SK-N-SH (cell line): ENCODE data around the gene AGRN. TPM values are rescaled to one million over a fixed set of nuclear protein-coding genes. Genes with fewer than 3 reads are reported as not detected.

Experiments used
- CTCF ChIA-PET: fragments of 300-600, 350-600 bp; formaldehyde crosslinking; extraction: SDS; loops from one replicate; lab custom pipeline; 2021; lab: Yijun Ruan, JAX
- POLR2A ChIA-PET: fragments of 350-600 bp; sonication (Branson Sonifier 250); formaldehyde crosslinking; extraction: SDS; loops from one replicate; lab custom pipeline; 2020; ENCODE audit warnings: antibody characterized with exemption, inconsistent platforms; lab: Yijun Ruan, JAX
- DNase-seq: peaks from one replicate; pipeline ENCODE4 v3.0.0; 2012
- H2AFZ ChIP-seq: fragments of 200-600 bp; sonication (generic); 2 replicates; pipeline ENCODE4 v1.8.1; 2016; ENCODE audit warnings: antibody characterized with exemption, mild to moderate bottlenecking, low read depth
- H3F3A ChIP-seq: fragments of 200-600 bp; sonication (generic); replicated peaks from 2 replicates; pipeline ENCODE3; 2016; ENCODE audit warnings: antibody characterized with exemption, mild to moderate bottlenecking; ENCODE audit not compliant: insufficient read depth
- H3K27ac ChIP-seq, 2 experiments: fragments of 200-500 bp in 1 of 2; fragments of 200-600 bp in 1 of 2; sonication (Bioruptor generic) in 1 of 2; sonication (generic), shearing (Covaris generic) in 1 of 2; 2 replicates each; pipeline versions ENCODE4 v1.5.1 to v1.6.1; 2014 to 2016; ENCODE audit warnings: low read depth in 2 of 2, inconsistent platforms in 1 of 2, low read length in 1 of 2, mild to moderate bottlenecking in 1 of 2, mixed read lengths in 1 of 2
- H3K27me3 ChIP-seq: fragments of 200-600 bp; sonication (generic), shearing (Covaris generic); 2 replicates; pipeline ENCODE4 v1.6.1; 2016; ENCODE audit warnings: mixed run types; ENCODE audit not compliant: insufficient read depth
- H3K36me3 ChIP-seq, 2 experiments: fragments of 200-500 bp in 1 of 2; fragments of 200-600 bp in 1 of 2; sonication (Bioruptor generic) in 1 of 2; sonication (generic) in 1 of 2; replicated peaks in 1 of 2; 2 replicates each; pipeline versions ENCODE3 to v1.5.1; 2014 to 2016; ENCODE audit warnings: low read length in 1 of 2, mild to moderate bottlenecking in 1 of 2; ENCODE audit not compliant: insufficient read depth in 2 of 2, control insufficient read depth in 1 of 2
- H3K4me1 ChIP-seq, 2 experiments: fragments of 200-500 bp in 1 of 2; fragments of 200-600 bp in 1 of 2; sonication (Bioruptor generic) in 1 of 2; sonication (generic), shearing (Covaris generic) in 1 of 2; 2 replicates each; pipeline versions ENCODE4 v1.5.1 to v1.6.1; 2014 to 2016; ENCODE audit warnings: low read depth in 1 of 2, low read length in 1 of 2, mixed run types in 1 of 2; ENCODE audit not compliant: insufficient read depth in 2 of 2, control insufficient read depth in 1 of 2
- H3K4me2 ChIP-seq: fragments of 200-600 bp; sonication (generic), shearing (Covaris generic); 2 replicates; pipeline ENCODE4 v1.6.1; 2017; ENCODE audit warnings: mixed run types
- H3K4me3 ChIP-seq, 2 experiments: fragments of 200-500 bp in 1 of 2; fragments of 200-600 bp in 1 of 2; sonication (Bioruptor generic) in 1 of 2; sonication (generic), shearing (Covaris generic) in 1 of 2; 2 replicates each; pipeline versions ENCODE4 v1.5.1 to v1.8.1; 2014 to 2016; ENCODE audit warnings: low read depth in 2 of 2, inconsistent platforms in 1 of 2, low read length in 1 of 2, mild to moderate bottlenecking in 1 of 2, mixed read lengths in 1 of 2, moderate library complexity in 1 of 2
- H3K79me2 ChIP-seq: fragments of 200-600 bp; sonication (generic); 2 replicates; pipeline ENCODE4 v1.8.1; 2017; ENCODE audit warnings: mild to moderate bottlenecking; ENCODE audit not compliant: insufficient read depth
- H3K9ac ChIP-seq: fragments of 200-600 bp; sonication (generic); 2 replicates; pipeline ENCODE4 v1.6.1; 2017; ENCODE audit warnings: mixed run types
- H3K9me2 ChIP-seq: fragments of 200-600 bp; sonication (generic); 2 replicates; pipeline ENCODE4 v1.6.1; 2017; ENCODE audit warnings: mixed run types
- H3K9me3 ChIP-seq: fragments of 200-600 bp; sonication (generic); 2 replicates; pipeline ENCODE4 v1.6.1; 2017; ENCODE audit warnings: mixed run types, mild to moderate bottlenecking, moderate library complexity
- H4K20me1 ChIP-seq: fragments of 200-600 bp; sonication (generic); 2 replicates; pipeline ENCODE4 v1.6.1; 2017; ENCODE audit warnings: mild to moderate bottlenecking, mixed run types; ENCODE audit not compliant: insufficient read depth
- EP300 ChIP-seq, 2 experiments: IDR thresholded peaks; 2 replicates each; pipeline versions ENCODE4 v1.4.0 to v1.6.1; 2012; ENCODE audit warnings: borderline replicate concordance in 1 of 2, low read depth in 1 of 2, low read length in 1 of 2
- JUND ChIP-seq: IDR thresholded peaks from 2 replicates; pipeline ENCODE4 v1.4.0; 2012
- MEF2A ChIP-seq: IDR thresholded peaks from 2 replicates; pipeline ENCODE4 v1.4.0; 2012; ENCODE audit warnings: low read depth, borderline replicate concordance
- MXI1 ChIP-seq: IDR thresholded peaks from 2 replicates; pipeline ENCODE4 v1.6.1; 2012; ENCODE audit warnings: mild to moderate bottlenecking, low read depth, low read length, improper control_type of control experiment
- NFIC ChIP-seq: IDR thresholded peaks from 2 replicates; pipeline ENCODE4 v1.4.0; 2012; ENCODE audit warnings: borderline replicate concordance
- NRF1 ChIP-seq: IDR thresholded peaks from 2 replicates; pipeline ENCODE4 v1.6.1; 2012; ENCODE audit warnings: low read depth, mild to moderate bottlenecking, low read length
- RAD21 ChIP-seq: IDR thresholded peaks from 2 replicates; pipeline ENCODE4 v1.6.1; 2012; ENCODE audit warnings: mild to moderate bottlenecking, low read length
- YY1 ChIP-seq: IDR thresholded peaks from 2 replicates; pipeline ENCODE4 v1.4.0; 2012; ENCODE audit warnings: low read depth, mild to moderate bottlenecking
- WGBS: methylation state at CpG from one replicate; pipeline ENCODE4 v1.1.6; 2017; ENCODE audit warnings: low lambda C conversion rate; 5-methylcytosine and 5-hydroxymethylcytosine counted together
- polyA plus RNA-seq, 3 experiments: library from polyadenylated mRNA; depleted of rRNA; stranded (reverse); fragments of >200 nt; gene quantifications; 2 replicates each; pipeline ENCODE4 v1.2.3, GENCODE V29; 2012
- TF ChIP-seq, protein P1 (sequence below): IDR thresholded peaks from 2 replicates; pipeline ENCODE4 v1.6.1; 2012; ENCODE audit warnings: mild to moderate bottlenecking, low read depth, low read length, moderate library complexity
- TF ChIP-seq, protein P2 (sequence below): IDR thresholded peaks from 2 replicates; pipeline ENCODE4 v1.4.0; 2012; ENCODE audit warnings: low read depth, borderline replicate concordance

The AGRN gene
- polyA plus RNA-seq, 1 of the 3 experiments (the other 2 are of a cell fraction): 31.6 TPM

DNA sequence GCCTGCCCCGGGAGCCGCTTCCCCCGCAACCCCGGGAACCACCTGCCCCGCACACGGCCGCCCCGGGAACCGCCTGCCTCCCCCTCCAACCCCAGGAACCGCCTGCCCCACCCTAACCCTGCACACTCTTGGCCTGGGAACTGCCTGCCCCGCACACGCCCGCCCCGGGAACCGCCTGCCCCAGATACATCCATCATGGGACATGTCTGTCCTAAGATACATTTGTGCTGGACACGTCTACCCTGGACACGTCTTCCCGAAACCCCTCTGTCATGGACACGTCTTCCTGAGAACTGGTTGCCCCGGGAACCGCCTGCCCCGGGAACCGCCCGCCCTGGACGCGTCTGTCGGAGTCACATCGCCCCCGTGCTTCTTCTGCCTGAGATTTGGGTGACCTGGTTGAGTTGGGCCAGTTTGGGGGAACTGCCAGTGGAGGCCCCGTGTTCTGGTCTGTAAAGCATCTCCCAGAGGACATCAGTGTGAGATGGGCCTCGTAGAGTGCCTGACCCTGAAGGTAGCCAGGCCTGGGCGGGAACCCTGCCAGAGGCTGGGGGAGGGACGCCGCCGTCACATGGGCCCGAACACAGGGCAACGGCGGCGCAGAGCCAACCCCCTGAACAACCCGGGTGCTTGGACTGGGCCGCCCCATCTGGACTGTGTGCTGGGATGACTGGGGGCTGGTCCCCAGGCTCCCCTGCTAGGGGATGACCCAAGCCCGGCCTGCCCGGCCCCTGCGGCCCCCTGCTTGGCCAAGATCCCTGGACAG is 41.7 kb upstream of the AGRN start:
- no peak overlapping the region for H3K4me2 ChIP-seq
- H3K27me3 ChIP-seq: no peaks in the 10 kb centered on the region
- H3K4me3 ChIP-seq: 0 out of 4 replicates have a peak overlapping the region, but pooled peaks of 1 of the 2 experiments have one; percentile 1
- H3K27ac ChIP-seq: no peak overlapping the region
- WGBS: 30% methylated on average over 12 of the region's 44 CpGs
- peak; percentile 67 for DNase-seq
- H4K20me1 ChIP-seq: no peaks in the 10 kb centered on the region
- H3K4me1 ChIP-seq: peaks cover 0 to 21% of the 10 kb centered on the region in 2 experiments; a peak in 1 of 4 replicates
- ChIA-PET CTCF (interaction anchor here (9.1 kb wide), 1 partner anchor 19 kb away, joined by 246 read pairs; the partner anchor contains the start of gene HES4), POLR2A (no interaction called here)
- no peaks in the 10 kb centered on the region for H3K9me2 ChIP-seq
- H3K79me2 ChIP-seq: no peaks in the 10 kb centered on the region
- TF ChIP-seq NRF1 (no peak), MXI1 (no peak), NFIC (no peak), JUND (no peak), YY1 (no peak), RAD21 (no peak), EP300 (IDR thresholded peaks at IDR 0.05; ENCODE audit: borderline replicate concordance in 1 of 2, low read depth in 1 of 2, low read length in 1 of 2) (no peak)
- TF ChIP-seq, protein P1, sequence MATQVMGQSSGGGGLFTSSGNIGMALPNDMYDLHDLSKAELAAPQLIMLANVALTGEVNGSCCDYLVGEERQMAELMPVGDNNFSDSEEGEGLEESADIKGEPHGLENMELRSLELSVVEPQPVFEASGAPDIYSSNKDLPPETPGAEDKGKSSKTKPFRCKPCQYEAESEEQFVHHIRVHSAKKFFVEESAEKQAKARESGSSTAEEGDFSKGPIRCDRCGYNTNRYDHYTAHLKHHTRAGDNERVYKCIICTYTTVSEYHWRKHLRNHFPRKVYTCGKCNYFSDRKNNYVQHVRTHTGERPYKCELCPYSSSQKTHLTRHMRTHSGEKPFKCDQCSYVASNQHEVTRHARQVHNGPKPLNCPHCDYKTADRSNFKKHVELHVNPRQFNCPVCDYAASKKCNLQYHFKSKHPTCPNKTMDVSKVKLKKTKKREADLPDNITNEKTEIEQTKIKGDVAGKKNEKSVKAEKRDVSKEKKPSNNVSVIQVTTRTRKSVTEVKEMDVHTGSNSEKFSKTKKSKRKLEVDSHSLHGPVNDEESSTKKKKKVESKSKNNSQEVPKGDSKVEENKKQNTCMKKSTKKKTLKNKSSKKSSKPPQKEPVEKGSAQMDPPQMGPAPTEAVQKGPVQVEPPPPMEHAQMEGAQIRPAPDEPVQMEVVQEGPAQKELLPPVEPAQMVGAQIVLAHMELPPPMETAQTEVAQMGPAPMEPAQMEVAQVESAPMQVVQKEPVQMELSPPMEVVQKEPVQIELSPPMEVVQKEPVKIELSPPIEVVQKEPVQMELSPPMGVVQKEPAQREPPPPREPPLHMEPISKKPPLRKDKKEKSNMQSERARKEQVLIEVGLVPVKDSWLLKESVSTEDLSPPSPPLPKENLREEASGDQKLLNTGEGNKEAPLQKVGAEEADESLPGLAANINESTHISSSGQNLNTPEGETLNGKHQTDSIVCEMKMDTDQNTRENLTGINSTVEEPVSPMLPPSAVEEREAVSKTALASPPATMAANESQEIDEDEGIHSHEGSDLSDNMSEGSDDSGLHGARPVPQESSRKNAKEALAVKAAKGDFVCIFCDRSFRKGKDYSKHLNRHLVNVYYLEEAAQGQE: no peak
- TF ChIP-seq, protein P2, sequence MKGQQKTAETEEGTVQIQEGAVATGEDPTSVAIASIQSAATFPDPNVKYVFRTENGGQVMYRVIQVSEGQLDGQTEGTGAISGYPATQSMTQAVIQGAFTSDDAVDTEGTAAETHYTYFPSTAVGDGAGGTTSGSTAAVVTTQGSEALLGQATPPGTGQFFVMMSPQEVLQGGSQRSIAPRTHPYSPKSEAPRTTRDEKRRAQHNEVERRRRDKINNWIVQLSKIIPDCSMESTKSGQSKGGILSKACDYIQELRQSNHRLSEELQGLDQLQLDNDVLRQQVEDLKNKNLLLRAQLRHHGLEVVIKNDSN: no peak
- H3K9ac ChIP-seq: no peak overlapping the region
- no peaks in the 10 kb centered on the region for H3K36me3 ChIP-seq
- H3F3A ChIP-seq: peaks cover 3% of the 10 kb centered on the region
- H3K9me3 ChIP-seq: no peaks in the 10 kb centered on the region
- no peak overlapping the region for H2AFZ ChIP-seq

DNA sequence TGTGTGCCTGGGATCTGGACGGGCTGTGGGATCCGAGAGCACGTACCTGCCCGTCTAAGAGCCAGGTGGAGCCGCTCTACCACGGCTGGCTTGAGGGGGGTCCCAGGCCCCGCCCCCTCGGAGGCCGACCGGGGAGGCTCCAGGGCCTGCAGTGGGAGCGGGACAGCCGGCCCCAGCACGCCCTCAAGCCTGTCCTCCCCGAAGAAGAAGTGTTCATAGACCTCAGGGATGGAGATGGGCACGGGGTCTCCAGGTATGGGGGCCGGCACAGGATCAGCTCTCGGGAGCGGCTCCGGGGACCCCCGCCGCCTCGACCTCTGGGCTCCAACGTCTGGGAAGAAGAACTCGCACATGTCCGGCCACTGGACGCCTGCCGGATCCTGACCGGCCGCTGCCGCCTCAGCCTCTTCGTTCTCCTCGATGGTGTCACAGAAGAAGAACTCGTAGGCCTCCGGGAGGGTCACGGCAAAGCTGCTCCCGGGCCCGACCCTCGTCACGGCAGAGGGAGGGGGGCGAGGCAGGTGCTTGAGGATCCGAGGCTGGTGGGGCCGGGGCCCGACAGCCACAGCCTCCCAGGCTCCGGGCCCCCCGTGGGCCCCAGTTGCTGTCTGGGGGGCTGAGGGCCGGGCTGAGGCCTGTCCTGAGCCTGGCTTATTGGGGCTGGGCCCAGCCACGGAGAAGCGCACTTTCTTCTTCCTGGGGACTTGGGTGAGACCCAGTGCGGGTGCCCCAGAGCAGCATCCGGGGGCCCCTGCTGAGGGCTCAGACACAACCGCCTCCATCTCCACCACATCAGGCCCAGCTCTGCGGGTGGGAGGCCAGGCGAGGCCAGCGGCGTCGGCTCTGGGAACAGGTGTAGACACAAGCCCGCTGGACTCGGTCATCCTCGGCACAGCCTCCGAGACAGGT is 40.8 kb upstream of the AGRN start:
- Histone ChIP-seq H3K9me2 (no peaks in the 10 kb centered on the region), H3K9ac (no peak overlapping the region), H3K27me3 (no peaks in the 10 kb centered on the region), H3K9me3 (no peaks in the 10 kb centered on the region), H2AFZ (no peak overlapping the region), H3K36me3 (no peaks in the 10 kb centered on the region), H3K4me1 (peaks cover 0 to 21% of the 10 kb centered on the region in 2 experiments; a peak in 1 of 4 replicates), H3K4me3 (no peak overlapping the region), H3K4me2 (no peak overlapping the region), H3K79me2 (no peaks in the 10 kb centered on the region), H3K27ac (no peak overlapping the region), H4K20me1 (no peaks in the 10 kb centered on the region), H3F3A (peaks cover 3% of the 10 kb centered on the region)
- no peak for DNase-seq
- CTCF ChIA-PET: interaction anchor here (0.6 to 9.1 kb wide), 5 partner anchors 18 to 110 kb away, joined by 3 to 246 read pairs (median 5); partner anchors contain the start of gene HES4
- TF ChIP-seq EP300 (IDR thresholded peaks at IDR 0.05; ENCODE audit: borderline replicate concordance in 1 of 2, low read depth in 1 of 2, low read length in 1 of 2) (no peak), MXI1 (no peak), MEF2A (no peak)
- WGBS: no CpG with 5 or more reads among the region's 60 CpGs
- POLR2A ChIA-PET: no interaction called here
